ENCODE data around the gene MYB. TPM values are rescaled to one million over a fixed set of nuclear protein-coding genes. Genes with fewer than 3 reads are reported as not detected.

Gene MYB
- total and polyA plus RNA-seq, 2 donors (not counting 1 experiment from before 2014, with no cell fraction given): under 0.01 to 0.16 TPM

DNA sequence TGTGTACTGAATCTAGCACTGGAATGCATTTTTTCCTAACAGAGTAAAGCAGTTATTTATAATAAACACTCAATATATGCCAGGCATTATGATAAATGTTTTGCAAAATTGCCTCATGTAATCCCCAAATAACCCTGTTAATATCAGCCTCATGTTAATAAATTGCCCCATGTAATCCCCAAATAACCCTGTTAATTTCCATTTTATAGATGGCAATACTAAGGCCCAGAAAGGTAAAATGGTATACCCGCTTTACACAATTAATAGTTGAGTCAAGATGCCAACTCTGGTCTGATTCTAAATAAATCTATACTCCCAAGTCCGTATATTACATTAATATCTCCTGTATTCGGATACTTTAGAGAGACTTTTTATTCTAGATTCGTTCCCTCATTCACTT is 6.3 kb downstream of the MYB start:
- no peak overlapping the region for H2AFZ ChIP-seq (ENCODE audit: low read length)
- H4K20me1 ChIP-seq (ENCODE audit: control insufficient read depth, extremely low read depth, insufficient read depth, low read length): no peaks in the 10 kb centered on the region
- H3K9me3 ChIP-seq (ENCODE audit: control insufficient read depth, insufficient read depth, low read depth, low read length): no peaks in the 10 kb centered on the region
- peaks cover 4% of the 10 kb centered on the region for H3K4me1 ChIP-seq (ENCODE audit: control insufficient read depth, extremely low read depth, insufficient read depth, low read length)
- no peak for TF ChIP-seq EZH2 (IDR thresholded peaks at IDR 0.05; ENCODE audit: low read length, missing control alignments)
- TF ChIP-seq, protein P1, sequence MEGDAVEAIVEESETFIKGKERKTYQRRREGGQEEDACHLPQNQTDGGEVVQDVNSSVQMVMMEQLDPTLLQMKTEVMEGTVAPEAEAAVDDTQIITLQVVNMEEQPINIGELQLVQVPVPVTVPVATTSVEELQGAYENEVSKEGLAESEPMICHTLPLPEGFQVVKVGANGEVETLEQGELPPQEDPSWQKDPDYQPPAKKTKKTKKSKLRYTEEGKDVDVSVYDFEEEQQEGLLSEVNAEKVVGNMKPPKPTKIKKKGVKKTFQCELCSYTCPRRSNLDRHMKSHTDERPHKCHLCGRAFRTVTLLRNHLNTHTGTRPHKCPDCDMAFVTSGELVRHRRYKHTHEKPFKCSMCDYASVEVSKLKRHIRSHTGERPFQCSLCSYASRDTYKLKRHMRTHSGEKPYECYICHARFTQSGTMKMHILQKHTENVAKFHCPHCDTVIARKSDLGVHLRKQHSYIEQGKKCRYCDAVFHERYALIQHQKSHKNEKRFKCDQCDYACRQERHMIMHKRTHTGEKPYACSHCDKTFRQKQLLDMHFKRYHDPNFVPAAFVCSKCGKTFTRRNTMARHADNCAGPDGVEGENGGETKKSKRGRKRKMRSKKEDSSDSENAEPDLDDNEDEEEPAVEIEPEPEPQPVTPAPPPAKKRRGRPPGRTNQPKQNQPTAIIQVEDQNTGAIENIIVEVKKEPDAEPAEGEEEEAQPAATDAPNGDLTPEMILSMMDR (conservative IDR thresholded peaks at IDR 0.05 in 1 of 2, IDR thresholded peaks at IDR 0.05 in 1 of 2; ENCODE audit: low read depth in 1 of 2, low read length in 2 of 2): no peak
- H3K36me3 ChIP-seq (ENCODE audit: control insufficient read depth, insufficient read depth, low read length): no peaks in the 10 kb centered on the region
- H3K27ac ChIP-seq (ENCODE audit: insufficient read depth, low read length): no peak overlapping the region
- no peaks in the 10 kb centered on the region for H3K79me2 ChIP-seq (ENCODE audit: control insufficient read depth, insufficient read depth, low read length)
- no peak overlapping the region for H3K4me3 ChIP-seq (replicated peaks in 1 of 4; ENCODE audit: control extremely low read depth in 1 of 4, insufficient read depth in 1 of 4, low read depth in 3 of 4, low read length in 4 of 4)
- no peak overlapping the region for H3K4me2 ChIP-seq (ENCODE audit: extremely low read depth, insufficient read depth, low read length)
- no peak for DNase-seq (ENCODE audit: low read depth in 2 of 2)
- no peak overlapping the region for H3K9ac ChIP-seq (ENCODE audit: insufficient read depth, low read length)
- H3K27me3 ChIP-seq (ENCODE audit: control insufficient read depth, insufficient read depth, low read length): peaks cover 6% of the 10 kb centered on the region

DNA sequence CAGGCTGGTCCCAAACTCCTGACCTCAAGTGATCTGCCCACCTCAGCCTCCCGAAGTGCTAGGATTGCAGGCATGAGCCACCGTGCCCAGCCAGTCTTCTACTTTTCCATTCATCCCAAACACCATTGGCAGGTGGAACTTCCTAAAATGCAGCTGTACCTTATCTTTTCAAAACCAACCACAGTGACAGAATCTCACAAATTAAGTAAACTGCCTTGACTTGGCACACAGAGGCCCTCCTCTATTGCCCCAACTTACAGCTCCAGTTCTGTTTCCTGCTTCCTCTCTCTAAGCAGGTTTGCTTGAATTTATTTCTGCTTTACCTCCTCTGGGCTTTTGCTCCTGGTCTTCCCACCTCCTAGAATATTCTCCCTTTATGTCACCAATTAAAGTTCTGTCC is 7.6 kb downstream of the MYB start:
- peaks cover 1% of the 10 kb centered on the region for H3K4me1 ChIP-seq (ENCODE audit: control insufficient read depth, extremely low read depth, insufficient read depth, low read length)
- H3K79me2 ChIP-seq (ENCODE audit: control insufficient read depth, insufficient read depth, low read length): no peaks in the 10 kb centered on the region

DNA sequence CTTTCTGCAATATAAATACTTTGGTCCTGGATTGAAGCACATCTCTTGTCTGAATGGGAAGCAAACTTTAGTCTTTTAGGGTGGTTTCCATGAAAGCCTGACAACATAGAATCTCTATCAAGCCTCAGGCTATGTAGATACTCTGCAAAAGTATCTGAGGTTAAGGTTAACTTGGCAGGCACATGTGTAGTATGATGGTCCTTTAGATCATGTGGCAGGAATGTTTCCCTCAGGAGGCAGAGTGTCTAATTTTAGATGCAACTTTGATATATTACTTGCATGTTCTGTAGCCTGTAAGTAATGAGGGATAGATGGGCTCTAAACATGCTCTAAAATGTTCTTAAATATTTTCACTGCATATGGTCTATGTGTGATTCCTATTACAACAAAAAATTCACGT is 8.2 kb downstream of the MYB start:
- Histone ChIP-seq H2AFZ (ENCODE audit: low read length) (no peak overlapping the region), H3K4me1 (ENCODE audit: control insufficient read depth, extremely low read depth, insufficient read depth, low read length) (no peaks in the 10 kb centered on the region), H3K9me3 (ENCODE audit: control insufficient read depth, insufficient read depth, low read depth, low read length) (no peaks in the 10 kb centered on the region), H3K27me3 (ENCODE audit: control insufficient read depth, insufficient read depth, low read length) (no peaks in the 10 kb centered on the region), H4K20me1 (ENCODE audit: control insufficient read depth, extremely low read depth, insufficient read depth, low read length) (no peaks in the 10 kb centered on the region), H3K27ac (ENCODE audit: insufficient read depth, low read length) (no peak overlapping the region), H3K79me2 (ENCODE audit: control insufficient read depth, insufficient read depth, low read length) (no peaks in the 10 kb centered on the region), H3K4me3 (replicated peaks in 1 of 4; ENCODE audit: control extremely low read depth in 1 of 4, insufficient read depth in 1 of 4, low read depth in 3 of 4, low read length in 4 of 4) (no peak overlapping the region), H3K4me2 (ENCODE audit: extremely low read depth, insufficient read depth, low read length) (no peak overlapping the region), H3K36me3 (ENCODE audit: control insufficient read depth, insufficient read depth, low read length) (no peaks in the 10 kb centered on the region), H3K9ac (ENCODE audit: insufficient read depth, low read length) (no peak overlapping the region)
- DNase-seq (ENCODE audit: low read depth in 2 of 2): no peak
- no peak for TF ChIP-seq EZH2 (IDR thresholded peaks at IDR 0.05; ENCODE audit: low read length, missing control alignments)
- TF ChIP-seq, protein P1 (conservative IDR thresholded peaks at IDR 0.05 in 1 of 2, IDR thresholded peaks at IDR 0.05 in 1 of 2; ENCODE audit: low read depth in 1 of 2, low read length in 2 of 2): no peak

More for the DNA sequence above, 7.6 kb downstream of the MYB start:
- H2AFZ ChIP-seq (ENCODE audit: low read length): no peak overlapping the region
- H3K36me3 ChIP-seq (ENCODE audit: control insufficient read depth, insufficient read depth, low read length): no peaks in the 10 kb centered on the region
- H3K9ac ChIP-seq (ENCODE audit: insufficient read depth, low read length): no peak overlapping the region
- no peak overlapping the region for H3K27ac ChIP-seq (ENCODE audit: insufficient read depth, low read length)
- no peak overlapping the region for H3K4me2 ChIP-seq (ENCODE audit: extremely low read depth, insufficient read depth, low read length)
- DNase-seq (ENCODE audit: low read depth in 2 of 2): no peak
- H3K9me3 ChIP-seq (ENCODE audit: control insufficient read depth, insufficient read depth, low read depth, low read length): no peaks in the 10 kb centered on the region
- TF ChIP-seq, protein P1 (conservative IDR thresholded peaks at IDR 0.05 in 1 of 2, IDR thresholded peaks at IDR 0.05 in 1 of 2; ENCODE audit: low read depth in 1 of 2, low read length in 2 of 2): no peak
- no peak for TF ChIP-seq EZH2 (IDR thresholded peaks at IDR 0.05; ENCODE audit: low read length, missing control alignments)
- no peak overlapping the region for H3K4me3 ChIP-seq (replicated peaks in 1 of 4; ENCODE audit: control extremely low read depth in 1 of 4, insufficient read depth in 1 of 4, low read depth in 3 of 4, low read length in 4 of 4)
- peaks cover 3% of the 10 kb centered on the region for H3K27me3 ChIP-seq (ENCODE audit: control insufficient read depth, insufficient read depth, low read length)
- no peaks in the 10 kb centered on the region for H4K20me1 ChIP-seq (ENCODE audit: control insufficient read depth, extremely low read depth, insufficient read depth, low read length)

Measured in fibroblast of lung (primary cell).